ENCODE measurements around the gene FXYD1. TPM values are rescaled to one million over a fixed set of nuclear protein-coding genes. Genes with fewer than 3 reads are reported as not detected.

The FXYD1 gene
- polyA plus RNA-seq, 1 of the 3 experiments (the other 2 are of a cell fraction), result 0.12 TPM

- TF ChIP-seq REST (IDR thresholded peaks at IDR 0.05; ENCODE audit: low read depth, low read length) (no peak), GABPA (IDR thresholded peaks at IDR 0.05; ENCODE audit: low read depth) (no peak), GATA2 (CRISPR knock-in tag; IDR thresholded peaks at IDR 0.05) (no peak), FOSL2 (IDR thresholded peaks at IDR 0.05; ENCODE audit: borderline replicate concordance, low read depth) (no peak)
Observed at GRCh38 chr19:35119578-35120155, 19.0 kb upstream of the FXYD1 start (continued).

GRCh38 chr19:35120492-35120891, 18.1 kb upstream of the FXYD1 start:
- ChIA-PET POLR2A (no interaction called here), CTCF (interaction anchor here (2.3 to 2.8 kb wide), 2 partner anchors 15 to 54 kb away, joined by 12 to 14 read pairs; partner anchors contain the start of gene LGI4)
- Histone ChIP-seq H3K4me1 (ENCODE audit: control insufficient read depth in 1 of 2, insufficient read depth in 2 of 2, low read depth in 1 of 2, low read length in 1 of 2) (peaks cover 0 to 8% of the 10 kb centered on the region in 2 experiments; a peak in 1 of 4 replicates), H3F3A (replicated peaks; ENCODE audit: insufficient read depth) (no peaks in the 10 kb centered on the region), H3K9ac (no peak overlapping the region), H3K9me2 (no peaks in the 10 kb centered on the region), H3K4me2 (no peak overlapping the region), H3K27ac (ENCODE audit: low read depth in 2 of 2, low read length in 1 of 2) (no peak overlapping the region), H3K4me3 (ENCODE audit: low read depth in 2 of 2, low read length in 1 of 2) (no peak overlapping the region), H4K20me1 (ENCODE audit: insufficient read depth) (no peaks in the 10 kb centered on the region), H2AFZ (ENCODE audit: low read depth) (no peak overlapping the region), H3K27me3 (ENCODE audit: insufficient read depth) (no peaks in the 10 kb centered on the region; the same call in 1 of the 2 replicates), H3K9me3 (no peaks in the 10 kb centered on the region), H3K79me2 (ENCODE audit: insufficient read depth) (no peaks in the 10 kb centered on the region), H3K36me3 (replicated peaks in 1 of 2; ENCODE audit: control insufficient read depth in 1 of 2, insufficient read depth in 2 of 2, low read length in 1 of 2) (no peaks in the 10 kb centered on the region)
- WGBS (ENCODE audit: low lambda C conversion rate), result 78% methylated on average over 7 of the region's 7 CpGs
- DNase-seq, result no peak
- TF ChIP-seq GABPA (IDR thresholded peaks at IDR 0.05; ENCODE audit: low read depth) (no peak), MAX (IDR thresholded peaks at IDR 0.05; ENCODE audit: low read depth) (0 out of 2 replicates have a peak, but pooled peaks have one; percentile 15)

GRCh38 chr19:35120898-35121297, 17.7 kb upstream of the FXYD1 start:
- Histone ChIP-seq H2AFZ (ENCODE audit: low read depth) (no peak overlapping the region), H3K9me2 (no peaks in the 10 kb centered on the region), H3K9ac (no peak overlapping the region), H3K4me1 (ENCODE audit: control insufficient read depth in 1 of 2, insufficient read depth in 2 of 2, low read depth in 1 of 2, low read length in 1 of 2) (peaks cover 0 to 8% of the 10 kb centered on the region in 2 experiments; a peak in 1 of 4 replicates), H3K9me3 (no peaks in the 10 kb centered on the region), H3K27me3 (ENCODE audit: insufficient read depth) (no peaks in the 10 kb centered on the region; the same call in 1 of the 2 replicates), H3K4me3 (ENCODE audit: low read depth in 2 of 2, low read length in 1 of 2) (no peak overlapping the region), H4K20me1 (ENCODE audit: insufficient read depth) (no peaks in the 10 kb centered on the region), H3K36me3 (replicated peaks in 1 of 2; ENCODE audit: control insufficient read depth in 1 of 2, insufficient read depth in 2 of 2, low read length in 1 of 2) (no peaks in the 10 kb centered on the region), H3K27ac (ENCODE audit: low read depth in 2 of 2, low read length in 1 of 2) (no peak overlapping the region), H3K4me2 (no peak overlapping the region), H3F3A (replicated peaks; ENCODE audit: insufficient read depth) (no peaks in the 10 kb centered on the region), H3K79me2 (ENCODE audit: insufficient read depth) (no peaks in the 10 kb centered on the region)
- DNase-seq, result no peak
- WGBS (ENCODE audit: low lambda C conversion rate), result 85% methylated on average over 7 of the region's 7 CpGs
- CTCF ChIA-PET, result interaction anchor here (2.8 to 7.5 kb wide), 2 partner anchors 15 to 54 kb away, joined by 12 to 60 read pairs; partner anchors contain the start of genes FXYD1 and LGI4
- TF ChIP-seq SMC3 (IDR thresholded peaks at IDR 0.05; ENCODE audit: low read depth, low read length) (no peak), ELF1 (IDR thresholded peaks at IDR 0.05) (no peak), NRF1 (IDR thresholded peaks at IDR 0.05; ENCODE audit: low read depth, low read length) (no peak), TEAD4 (IDR thresholded peaks at IDR 0.05; ENCODE audit: borderline replicate concordance, insufficient read depth) (no peak), FOXJ3 (CRISPR knock-in tag; IDR thresholded peaks at IDR 0.05) (no peak), EP300 (IDR thresholded peaks at IDR 0.05; ENCODE audit: borderline replicate concordance in 1 of 2, low read depth in 1 of 2, low read length in 1 of 2) (no peak), FOSL2 (IDR thresholded peaks at IDR 0.05; ENCODE audit: borderline replicate concordance, low read depth) (no peak), FOXM1 (IDR thresholded peaks at IDR 0.05; ENCODE audit: low read depth) (no peak), GABPA (IDR thresholded peaks at IDR 0.05; ENCODE audit: low read depth) (no peak), JUND (IDR thresholded peaks at IDR 0.05) (no peak), USF2 (IDR thresholded peaks at IDR 0.05; ENCODE audit: borderline replicate concordance, low read depth, low read length) (no peak), MAX (IDR thresholded peaks at IDR 0.05; ENCODE audit: low read depth) (no peak), YY1 (IDR thresholded peaks at IDR 0.05; ENCODE audit: low read depth) (no peak), POLR2AphosphoS5 (IDR thresholded peaks at IDR 0.05; ENCODE audit: low read depth, low read length) (no peak), MEF2A (IDR thresholded peaks at IDR 0.05; ENCODE audit: borderline replicate concordance, low read depth) (no peak), ZBTB33 (IDR thresholded peaks at IDR 0.05; ENCODE audit: borderline replicate concordance, low read depth) (no peak)
- POLR2A ChIA-PET, result no interaction called here

Data from SK-N-SH (cell line).